ENCODE data around the gene RPS10. TPM values are rescaled to one million over a fixed set of nuclear protein-coding genes. Genes with fewer than 3 reads are reported as not detected.

Gene RPS10
- total RNA-seq, 4 donors from 2014 or later = 983 to 4,649 (median 2,673) TPM

GRCh38 chr6:34459899-34460593, 34.2 kb upstream of the RPS10 start:
- Histone ChIP-seq H3K9me3 (no peaks in the 10 kb centered on the region), H3K4me1 (peaks cover 0 to 6% (median 0%) of the 10 kb centered on the region in 3 donors), H3K27ac (no peak overlapping the region), H3K4me3 (no peak overlapping the region), H3K27me3 (peaks cover 0 to 23% (median 0%) of the 10 kb centered on the region in 4 donors), H3K36me3 (no peaks in the 10 kb centered on the region)
- DNase-seq = no peak
- TF ChIP-seq CTCF (IDR thresholded peaks at IDR 0.05) (peak; percentile 22 to 73 (median 60)), POLR2A (IDR thresholded peaks at IDR 0.05) (no peak)
- intact Hi-C loops (cut with DNase I) = loop anchor here (10.0 kb wide), 1 partner anchor 145 kb away; no protein-coding TSS in a partner anchor
- 49 to 51% methylated on average over 6 of the region's 6 CpGs for WGBS, 2 donors

DNA sequence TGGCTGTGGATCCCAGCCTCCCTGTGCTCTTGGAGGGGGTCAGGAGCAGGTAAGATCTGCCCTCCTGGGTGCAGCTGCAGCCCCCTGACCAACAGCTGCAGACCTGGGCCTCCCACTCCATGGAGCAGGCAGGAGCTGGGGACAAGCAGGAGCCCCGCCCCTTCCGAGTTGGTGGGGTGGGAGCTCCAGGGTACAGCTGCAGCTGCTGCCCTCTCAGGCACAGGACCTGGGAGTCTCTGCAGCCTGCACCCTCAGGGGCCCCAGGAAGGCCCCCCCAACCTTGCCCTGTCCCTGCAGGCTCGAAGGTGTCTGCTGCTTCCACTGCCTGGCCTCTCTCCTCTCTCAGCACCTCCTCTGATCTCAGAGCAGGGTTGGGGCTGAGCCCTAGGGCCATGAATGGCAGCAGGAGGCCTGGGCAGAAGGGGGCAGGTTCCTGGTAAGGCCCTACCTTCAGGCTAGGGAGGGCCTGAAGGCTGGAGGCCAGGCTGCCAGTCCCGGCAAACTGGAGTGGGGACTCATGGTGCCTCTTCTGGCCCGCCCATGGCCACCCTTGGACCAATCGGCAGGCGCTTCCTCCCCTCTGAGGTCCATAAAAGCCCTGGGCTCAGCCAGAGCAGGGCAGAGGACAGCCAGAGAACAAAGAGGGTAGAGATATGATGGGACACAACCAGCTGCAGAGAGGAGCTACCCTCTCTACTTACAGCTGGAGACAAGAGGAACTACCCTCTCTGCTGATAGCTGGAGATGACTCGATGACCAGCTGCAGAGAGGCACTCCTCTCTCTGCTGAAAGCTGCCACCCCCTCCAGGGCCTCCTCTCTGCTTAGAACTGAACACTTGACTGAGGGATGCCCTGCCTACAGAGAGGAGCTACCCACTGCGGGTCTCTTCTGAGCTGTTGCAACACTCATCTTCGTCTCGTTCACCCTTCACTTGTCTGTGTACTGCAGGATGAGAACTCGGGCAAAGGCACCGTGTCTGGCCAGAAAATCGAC, 32.2 kb upstream of the RPS10 start:
- no peaks in the 10 kb centered on the region for H3K36me3 ChIP-seq
- H3K9me3 ChIP-seq = no peaks in the 10 kb centered on the region
- H3K4me1 ChIP-seq = peaks cover 0 to 6% (median 0%) of the 10 kb centered on the region in 3 donors
- WGBS, 2 donors = 84 to 88% methylated on average over 6 to 7 of the region's 14 CpGs
- no peak for DNase-seq
- intact Hi-C loops (cut with DNase I) = loop anchor here (10.0 kb wide), 1 partner anchor 147 kb away; no protein-coding TSS in a partner anchor
- no peak for TF ChIP-seq CTCF (IDR thresholded peaks at IDR 0.05)
- no peak for TF ChIP-seq POLR2A (IDR thresholded peaks at IDR 0.05)
- no peak overlapping the region for H3K4me3 ChIP-seq
- H3K27me3 ChIP-seq = peaks cover 0 to 7% (median 0%) of the 10 kb centered on the region in 4 donors
- H3K27ac ChIP-seq = no peak overlapping the region

DNA sequence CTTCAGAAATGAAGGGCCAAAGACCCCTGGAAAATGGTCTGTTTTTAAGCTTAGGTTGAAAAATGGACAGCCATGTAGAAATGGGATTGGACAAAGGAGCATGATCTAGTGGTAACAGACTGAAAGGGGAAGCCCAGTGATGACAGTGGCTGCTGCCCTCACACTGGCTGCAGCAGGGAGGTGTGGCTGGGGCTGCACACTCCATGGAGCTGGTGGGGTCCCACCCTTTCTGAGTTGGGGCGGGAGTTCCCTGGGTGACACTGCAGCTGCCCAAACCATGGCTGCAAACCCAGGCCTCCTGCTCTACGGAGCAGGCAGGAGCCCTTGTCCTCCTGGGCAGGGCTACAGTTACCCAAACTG, 31.5 kb upstream of the RPS10 start:
- peaks cover 0 to 2% (median 0%) of the 10 kb centered on the region in 3 donors for H3K4me1 ChIP-seq
- peaks cover 0 to 7% (median 0%) of the 10 kb centered on the region in 4 donors for H3K27me3 ChIP-seq
- H3K9me3 ChIP-seq = no peaks in the 10 kb centered on the region
- 83% methylated on average over 2 of the region's 2 CpGs; no CpG with 5 or more reads in 1 of the 2 donors for WGBS, 2 donors
- H3K4me3 ChIP-seq = no peak overlapping the region
- no peak for TF ChIP-seq CTCF (IDR thresholded peaks at IDR 0.05)
- no peak for TF ChIP-seq POLR2A (IDR thresholded peaks at IDR 0.05)
- no peaks in the 10 kb centered on the region for H3K36me3 ChIP-seq
- H3K27ac ChIP-seq = no peak overlapping the region
- DNase-seq = no peak
- intact Hi-C loops (cut with DNase I) = loop anchor here (10.0 kb wide), 1 partner anchor 147 kb away; no protein-coding TSS in a partner anchor

GRCh38 chr6:34455831-34456230, 30.0 kb upstream of the RPS10 start:
- Histone ChIP-seq H3K27me3 (no peaks in the 10 kb centered on the region), H3K4me3 (no peak overlapping the region), H3K9me3 (peaks cover 0 to 4% (median 0%) of the 10 kb centered on the region in 3 donors), H3K27ac (no peak overlapping the region), H3K4me1 (no peaks in the 10 kb centered on the region), H3K36me3 (no peaks in the 10 kb centered on the region)
- no peak for DNase-seq
- WGBS, 2 donors = 67 to 100% methylated on average over 1 of the region's 1 CpG
- intact Hi-C loops (cut with DNase I) = loop anchor here (10.0 kb wide), 1 partner anchor 149 kb away; no protein-coding TSS in a partner anchor
- TF ChIP-seq POLR2A (IDR thresholded peaks at IDR 0.05) (no peak), CTCF (IDR thresholded peaks at IDR 0.05) (no peak)
